Cardiac muscle cell (in vitro differentiated cells and primary cell): ENCODE data around the gene HEXA. TPM values are rescaled to one million over a fixed set of nuclear protein-coding genes. Genes with fewer than 3 reads are reported as not detected.

ENCODE experiments used
- DNase-seq, 2 donors: peaks; one replicate each; pipeline versions ENCODE4 v3.0.0 to v3.0.0-alpha.2; 2010 to 2017; ENCODE audit warnings: low read depth in 1 of 2, low spot score in 1 of 2
- H3K27ac ChIP-seq: fragments of 200-600 bp; sonication (generic); 2 replicates; pipeline ENCODE4 v1.5.1; 2016
- H3K27me3 ChIP-seq: fragments of 200-600 bp; sonication (generic); 2 replicates; pipeline ENCODE4 v1.6.0; 2016; ENCODE audit warnings: control low read depth
- H3K36me3 ChIP-seq: fragments of 200-600 bp; sonication (generic); 2 replicates; pipeline ENCODE4 v1.5.1; 2016; ENCODE audit warnings: control low read depth
- H3K4me1 ChIP-seq: fragments of 200-600 bp; sonication (generic); 2 replicates; pipeline ENCODE4 v1.8.1; 2017; ENCODE audit warnings: low read depth, mild to moderate bottlenecking, mixed run types
- H3K4me3 ChIP-seq: fragments of 200-600 bp; sonication (generic); 2 replicates; pipeline ENCODE4 v1.5.1; 2016; ENCODE audit warnings: mild to moderate bottlenecking
- H3K9me3 ChIP-seq: fragments of 200-600 bp; sonication (generic); 2 replicates; pipeline ENCODE4 v1.5.1; 2017; ENCODE audit warnings: low read depth, mild to moderate bottlenecking, control low read depth
- CTCF ChIP-seq: IDR thresholded peaks from 2 replicates; pipeline ENCODE4 v1.5.1; 2012; ENCODE audit warnings: low read depth, mild to moderate bottlenecking, low read length
- polyA plus RNA-seq: library from polyadenylated mRNA; unstranded; fragments of >200 nt; fragmentation: Nextera tagmentation; extraction: Ambion mirVana; gene quantifications from 2 replicates; pipeline ENCODE4 v1.2.1, GENCODE V29; 2016
- total RNA-seq: library from RNA; depleted of rRNA; stranded (reverse); fragments of >200 nt; gene quantifications from 2 replicates; pipeline ENCODE4 v1.2.3, GENCODE V29; 2016

HEXA gene
- total and polyA plus RNA-seq, 2 experiments from 2014 or later: 63.5 to 108 TPM

- no peaks in the 10 kb centered on the region for H3K9me3 ChIP-seq
- DNase-seq: peak; percentile 74 to 80
- H3K27me3 ChIP-seq: peaks cover 29% of the 10 kb centered on the region
- no peaks in the 10 kb centered on the region for H3K4me1 ChIP-seq
- no peak overlapping the region for H3K27ac ChIP-seq
- no peaks in the 10 kb centered on the region for H3K36me3 ChIP-seq
- H3K4me3 ChIP-seq: no peak overlapping the region
- peak; percentile 82 for TF ChIP-seq CTCF
Observed at GRCh38 chr15:72312605-72313447, 63.0 kb downstream of the HEXA start.

- peaks cover 19% of the 10 kb centered on the region for H3K27me3 ChIP-seq
Observed at GRCh38 chr15:72307026-72307425, 68.8 kb downstream of the HEXA start.

GRCh38 chr15:72306211-72306785 lies 69.5 kb downstream of the HEXA start:
- H3K4me3 ChIP-seq: no peak overlapping the region
- H3K27ac ChIP-seq: no peak overlapping the region
- no peaks in the 10 kb centered on the region for H3K36me3 ChIP-seq
- H3K9me3 ChIP-seq: no peaks in the 10 kb centered on the region
- H3K27me3 ChIP-seq: peaks cover 19% of the 10 kb centered on the region
- no peaks in the 10 kb centered on the region for H3K4me1 ChIP-seq
- TF ChIP-seq CTCF: no peak
- DNase-seq: peak in 1 of 2 donors; percentile 84

More at GRCh38 chr15:72307026-72307425, 68.8 kb downstream of the HEXA start:
- no peaks in the 10 kb centered on the region for H3K4me1 ChIP-seq
- H3K27ac ChIP-seq: no peak overlapping the region
- H3K9me3 ChIP-seq: no peaks in the 10 kb centered on the region
- no peak for TF ChIP-seq CTCF
- DNase-seq: no peak
- H3K4me3 ChIP-seq: no peak overlapping the region
- H3K36me3 ChIP-seq: no peaks in the 10 kb centered on the region

GRCh38 chr15:72304596-72304995 lies 71.2 kb downstream of the HEXA start:
- H3K36me3 ChIP-seq: no peaks in the 10 kb centered on the region
- H3K4me3 ChIP-seq: no peak overlapping the region
- H3K27me3 ChIP-seq: peaks cover 19% of the 10 kb centered on the region
- DNase-seq: no peak
- no peaks in the 10 kb centered on the region for H3K4me1 ChIP-seq
- no peak for TF ChIP-seq CTCF
- H3K27ac ChIP-seq: no peak overlapping the region
- no peaks in the 10 kb centered on the region for H3K9me3 ChIP-seq

- TF ChIP-seq CTCF: no peak
- Histone ChIP-seq H3K27ac (no peak overlapping the region), H3K4me3 (no peak overlapping the region), H3K36me3 (no peaks in the 10 kb centered on the region), H3K4me1 (no peaks in the 10 kb centered on the region), H3K27me3 (peaks cover 13% of the 10 kb centered on the region), H3K9me3 (no peaks in the 10 kb centered on the region)
- no peak for DNase-seq
Observed at GRCh38 chr15:72302955-72303354, 72.9 kb downstream of the HEXA start.

Other genes with a start within 250 kb of the HEXA start
- 0.24 and 0.67 TPM in 2 replicates for gene GRAMD2A, start 178.2 kb downstream of the HEXA start, total RNA-seq
- not detected in 2 replicates for gene GRAMD2A, start 178.2 kb downstream of the HEXA start, polyA plus RNA-seq
- 1,894 and 2,333 TPM in 2 replicates for gene PKM, start 144.8 kb downstream of the HEXA start, total RNA-seq
- gene PKM, start 144.8 kb downstream of the HEXA start, polyA plus RNA-seq: 2,112 and 2,578 TPM in 2 replicates
- 41.5 and 41.9 TPM in 2 replicates for gene PARP6, start 103.5 kb downstream of the HEXA start, total RNA-seq
- gene PARP6, start 103.5 kb downstream of the HEXA start, polyA plus RNA-seq: 65.1 and 72.8 TPM in 2 replicates
- 1.3 and 2.5 TPM in 2 replicates for gene CELF6, start 55.9 kb downstream of the HEXA start, total RNA-seq
- gene CELF6, start 55.9 kb downstream of the HEXA start, polyA plus RNA-seq: 0.76 and 0.77 TPM in 2 replicates
- not detected in 2 replicates for gene TMEM202, start 22.3 kb upstream of the HEXA start, total RNA-seq
- not detected in 2 replicates for gene TMEM202, start 22.3 kb upstream of the HEXA start, polyA plus RNA-seq
- 35.5 and 93.1 TPM in 2 replicates for gene ARIH1, start 98.3 kb upstream of the HEXA start, total RNA-seq
- gene ARIH1, start 98.3 kb upstream of the HEXA start, polyA plus RNA-seq: 132 and 163 TPM in 2 replicates